Heart left ventricle (tissue), 13 donors: ENCODE results near the gene CXCL11.

Experiments
- POLR2A ChIP-seq, 2 donors: fragments of 450-650 bp; IDR thresholded peaks; one replicate each; pipeline ENCODE4 v1.6.1; 2017; ENCODE audit warnings: antibody characterized with exemption in 2 of 2, mild to moderate bottlenecking in 2 of 2, moderate library complexity in 2 of 2
- TF ChIP-seq, protein P1 (sequence below), 12 donors: fragments of 200-600 bp; sonication (generic) in 4 of 12; IDR thresholded peaks; one replicate each; pipeline versions ENCODE4 v1.5.0 to v1.8.0; 2018 to 2022; ENCODE audit warnings: antibody characterized with exemption in 12 of 12, mild to moderate bottlenecking in 5 of 12
- donor health status: ischemic (EF 13 %, LVEDD 7.1; RV severe dilation, severe dysfunction).
- donor health status: DM: no; HTN: yes; CAD: no.
- donor health status: DM: no; HTN: no; CAD: no.
- donor health status: ischemic (EF 25% LVEDD 6.9; RV normal size, moderate dysfunction).
- donor health status: ischemic (EF 25% LVEDD 5.7; RV mildly dilated, moderate dysfunction).
- donor health status: ischemic (EF 35%, LVEDD 5.7; RV mildly dilated, moderate dysfunction).
- donor health status: nonischemic (EF 11% LVEDD 7.7; RV severe dilation, severe dysfunction).
- donor health status: DM: yes; HTN: yes; CAD: no.
- donor health status: PGD.
- donor health status: ischemic (EF 29% LVEDD 5.4; RV normal size, mild dysfunction).
- donor health status: nonischemic (EF 23%, LVEDD 6.1; RV moderate dilation, normal function).

DNA sequence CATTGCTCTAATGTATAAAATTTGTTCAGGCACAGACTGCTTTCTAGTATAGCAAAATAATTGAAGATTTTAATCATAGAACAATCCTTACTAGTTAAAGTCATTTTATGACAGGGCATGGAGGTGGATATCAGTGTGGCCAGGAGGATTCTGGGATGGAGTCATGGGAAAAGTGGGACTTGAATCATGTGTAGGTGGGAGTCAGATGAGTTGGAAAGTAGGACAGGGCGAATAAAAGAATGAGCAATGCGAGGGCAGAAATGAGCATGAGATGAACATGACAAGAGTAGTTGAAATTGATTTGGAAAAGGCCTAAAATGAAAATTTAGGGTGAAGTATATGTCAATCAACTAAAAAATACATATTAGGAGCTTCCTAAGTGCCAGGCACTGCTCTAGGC lies 37.9 kb downstream of the CXCL11 start:
- TF ChIP-seq, protein P1, sequence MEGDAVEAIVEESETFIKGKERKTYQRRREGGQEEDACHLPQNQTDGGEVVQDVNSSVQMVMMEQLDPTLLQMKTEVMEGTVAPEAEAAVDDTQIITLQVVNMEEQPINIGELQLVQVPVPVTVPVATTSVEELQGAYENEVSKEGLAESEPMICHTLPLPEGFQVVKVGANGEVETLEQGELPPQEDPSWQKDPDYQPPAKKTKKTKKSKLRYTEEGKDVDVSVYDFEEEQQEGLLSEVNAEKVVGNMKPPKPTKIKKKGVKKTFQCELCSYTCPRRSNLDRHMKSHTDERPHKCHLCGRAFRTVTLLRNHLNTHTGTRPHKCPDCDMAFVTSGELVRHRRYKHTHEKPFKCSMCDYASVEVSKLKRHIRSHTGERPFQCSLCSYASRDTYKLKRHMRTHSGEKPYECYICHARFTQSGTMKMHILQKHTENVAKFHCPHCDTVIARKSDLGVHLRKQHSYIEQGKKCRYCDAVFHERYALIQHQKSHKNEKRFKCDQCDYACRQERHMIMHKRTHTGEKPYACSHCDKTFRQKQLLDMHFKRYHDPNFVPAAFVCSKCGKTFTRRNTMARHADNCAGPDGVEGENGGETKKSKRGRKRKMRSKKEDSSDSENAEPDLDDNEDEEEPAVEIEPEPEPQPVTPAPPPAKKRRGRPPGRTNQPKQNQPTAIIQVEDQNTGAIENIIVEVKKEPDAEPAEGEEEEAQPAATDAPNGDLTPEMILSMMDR (IDR thresholded peaks at IDR 0.05) = no peak
- TF ChIP-seq POLR2A (IDR thresholded peaks at IDR 0.05) = no peak
